Fibroblast of skin of back (primary cell): ENCODE results near the gene RAB3B.

ENCODE experiments used
- DNase-seq: peaks from one replicate; pipeline ENCODE4 v3.0.0-alpha.2; 2013

Gene RAB3B

GRCh38 chr1:51956528-51957509 lies 33.7 kb downstream of the RAB3B start:
- peak; percentile 48 for DNase-seq

GRCh38 chr1:51955797-51956527 lies 34.5 kb downstream of the RAB3B start:
- DNase-seq = no peak

GRCh38 chr1:51954783-51955182 lies 35.7 kb downstream of the RAB3B start:
- DNase-seq = no peak

- no peak for DNase-seq
These were observed 37.4 kb downstream of the RAB3B start for GRCh38 chr1:51953079-51953478.

- no peak for DNase-seq
These were observed 37.9 kb downstream of the RAB3B start for GRCh38 chr1:51952638-51953037.

- DNase-seq = peak; percentile 33
These were observed 39.8 kb downstream of the RAB3B start for GRCh38 chr1:51950701-51951100.

GRCh38 chr1:51949014-51949702 lies 41.3 kb downstream of the RAB3B start:
- no peak for DNase-seq

GRCh38 chr1:51948491-51948915 lies 42.0 kb downstream of the RAB3B start:
- no peak for DNase-seq

GRCh38 chr1:51946300-51946699 lies 44.2 kb downstream of the RAB3B start:
- peak; percentile 63 for DNase-seq

GRCh38 chr1:51945591-51945990 lies 44.9 kb downstream of the RAB3B start:
- DNase-seq = no peak

- DNase-seq = no peak
These were observed 48.2 kb downstream of the RAB3B start for GRCh38 chr1:51942281-51942680.

GRCh38 chr1:51941528-51941927 lies 49.0 kb downstream of the RAB3B start:
- DNase-seq = no peak

- no peak for DNase-seq
These were observed 53.4 kb downstream of the RAB3B start for GRCh38 chr1:51937112-51937511.

- no peak for DNase-seq
These were observed 54.0 kb downstream of the RAB3B start for GRCh38 chr1:51936531-51936930.

- no peak for DNase-seq
These were observed 57.2 kb downstream of the RAB3B start for GRCh38 chr1:51933344-51933743.

GRCh38 chr1:51930329-51930728 lies 60.2 kb downstream of the RAB3B start:
- DNase-seq = no peak

GRCh38 chr1:51928896-51929295 lies 61.6 kb downstream of the RAB3B start:
- peak; percentile 23 for DNase-seq

- DNase-seq = peak; percentile 59
These were observed 63.5 kb downstream of the RAB3B start for GRCh38 chr1:51927029-51927428.

GRCh38 chr1:51926171-51926812 lies 64.2 kb downstream of the RAB3B start:
- DNase-seq = peak; percentile 69

GRCh38 chr1:51924455-51924854 lies 66.0 kb downstream of the RAB3B start:
- DNase-seq = peak; percentile 95

GRCh38 chr1:51922040-51922439 lies 68.5 kb downstream of the RAB3B start:
- DNase-seq = no peak

- no peak for DNase-seq
These were observed 70.4 kb downstream of the RAB3B start for GRCh38 chr1:51920130-51920529.
